Upper lobe of left lung (tissue), 6 donors: ENCODE measurements around the gene ARHGAP12. TPM values are rescaled to one million over a fixed set of nuclear protein-coding genes. Genes with fewer than 3 reads are reported as not detected.

Source experiments
- ATAC-seq, 2 donors: fragments of 200-7000 bp; cut with Tn5 transposase; one replicate each; pipeline ENCODE4 v1.9.1; 2022; ENCODE audit warnings: mild to moderate bottlenecking in 2 of 2, moderate library complexity in 2 of 2; ENCODE audit not compliant: low FRiP score in 2 of 2
- DNase-seq, 2 donors: peaks; one replicate each; pipeline ENCODE4 v3.0.0-alpha.2; 2019 to 2020
- H3K27ac ChIP-seq, 4 donors: fragments of 200-600 bp; sonication (generic); one replicate each; pipeline ENCODE4 v1.5.1; 2016 to 2019
- H3K27me3 ChIP-seq, 4 donors: fragments of 200-600 bp; sonication (generic); one replicate each; pipeline ENCODE4 v1.5.1; 2017 to 2019
- H3K36me3 ChIP-seq, 4 donors: fragments of 200-600 bp; sonication (generic); one replicate each; pipeline ENCODE4 v1.5.1; 2016 to 2019
- H3K4me1 ChIP-seq, 4 donors: fragments of 200-600 bp; sonication (generic); one replicate each; pipeline ENCODE4 v1.5.1; 2018 to 2019
- H3K4me3 ChIP-seq, 4 donors: fragments of 200-600 bp; sonication (generic); one replicate each; pipeline ENCODE4 v1.5.1; 2017 to 2019; ENCODE audit warnings: mild to moderate bottlenecking in 2 of 4, moderate library complexity in 1 of 4
- H3K9me3 ChIP-seq, 4 donors: fragments of 200-600 bp; sonication (generic); one replicate each; pipeline ENCODE4 v1.5.1; 2018 to 2019
- CTCF ChIP-seq, 6 experiments: fragments of 450-650 bp in 4 of 6; fragments of 200-600 bp in 2 of 6; sonication (generic) in 2 of 6; IDR thresholded peaks; one replicate each; pipeline ENCODE4 v1.5.1; 2016 to 2019; ENCODE audit warnings: antibody characterized with exemption in 6 of 6
- EP300 ChIP-seq, 4 donors: sonication (generic); formaldehyde crosslinking; IDR thresholded peaks; one replicate each; pipeline ENCODE4 v1.5.1; 2017; ENCODE audit warnings: antibody characterized with exemption in 4 of 4, control low read depth in 2 of 4
- POLR2A ChIP-seq, 4 donors: fragments of 450-650 bp; IDR thresholded peaks; one replicate each; pipeline ENCODE4 v1.5.1; 2016 to 2017; ENCODE audit warnings: antibody characterized with exemption in 4 of 4, mild to moderate bottlenecking in 2 of 4
- POLR2AphosphoS5 ChIP-seq, 2 donors: sonication (generic); formaldehyde crosslinking; IDR thresholded peaks; one replicate each; pipeline ENCODE4 v1.5.1; 2017; ENCODE audit warnings: antibody characterized with exemption in 2 of 2
- WGBS, 2 donors: methylation state at CpG; one replicate each; pipeline ENCODE4 v1.1.5; 2017 to 2018; 5-methylcytosine and 5-hydroxymethylcytosine counted together
- total RNA-seq, 6 donors: library from RNA; depleted of rRNA in 4 of 6; stranded (reverse); fragments of >200 nt in 4 of 6; gene quantifications; one replicate each; pipeline versions ENCODE4 v1.1.0 to v1.2.1, GENCODE V29; 2016 to 2021
- donor health status: DM: no; HTN: no; CAD: no; lungs with moderate emphysema.
- donor health status: DM: no; HTN: yes; CAD: no; lungs with severe emphysema.

Gene ARHGAP12
- 10 to 100 TPM; 16.8 to 63.2 (median 29.7) TPM for total RNA-seq

GRCh38 chr10:31928549-31929260 is at the start of gene ARHGAP12:
Gene ARHGAP12, minus strand, starts transcription at chr10:31928831. Its CDS starts 19,976 bp downstream, at chr10:31908855.
- peak; percentile 96 to 97 for ATAC-seq
- TF ChIP-seq POLR2AphosphoS5 (IDR thresholded peaks at IDR 0.05) (peak; percentile 92 to 99), POLR2A (IDR thresholded peaks at IDR 0.05) (peak in 3 of 4 donors; percentile 77 to 97 (median 91)), CTCF (IDR thresholded peaks at IDR 0.05) (peak in 2 of 6 experiments; percentile 22 to 27), EP300 (IDR thresholded peaks at IDR 0.05) (no peak)
- peak; percentile 91 to 100 for DNase-seq
- Histone ChIP-seq H3K4me3 (peak within 1 kb of the TSS; percentile 61 to 98 (median 89)), H3K36me3 (no peaks in the 10 kb centered on the region), H3K4me1 (peaks cover 14 to 31% (median 19%) of the 10 kb centered on the region in 4 donors), H3K27ac (peak within 1 kb of the TSS; percentile 96 to 99 (median 97)), H3K27me3 (no peaks in the 10 kb centered on the region), H3K9me3 (no peaks in the 10 kb centered on the region)
- 1% methylated on average over 35 to 84 of the region's 92 CpGs for WGBS, 2 donors

GRCh38 chr10:31978156-31978483 is 49.5 kb upstream of the ARHGAP12 start:
- ATAC-seq (no peak), DNase-seq (no peak)
- WGBS, 2 donors = 69 to 70% methylated on average over 2 of the region's 2 CpGs
- H3K27ac ChIP-seq = peak overlapping the region in 1 of 4 donors; percentile 53
- H3K36me3 ChIP-seq = no peaks in the 10 kb centered on the region
- H3K27me3 ChIP-seq = no peaks in the 10 kb centered on the region
- no peak overlapping the region for H3K4me3 ChIP-seq
- TF ChIP-seq CTCF (IDR thresholded peaks at IDR 0.05) (no peak), POLR2A (IDR thresholded peaks at IDR 0.05) (no peak), POLR2AphosphoS5 (IDR thresholded peaks at IDR 0.05) (no peak), EP300 (IDR thresholded peaks at IDR 0.05) (no peak)
- peaks cover 13 to 20% (median 15%) of the 10 kb centered on the region in 4 donors for H3K4me1 ChIP-seq
- H3K9me3 ChIP-seq = no peaks in the 10 kb centered on the region

GRCh38 chr10:31977440-31978155 is 49.0 kb upstream of the ARHGAP12 start:
- WGBS, 2 donors = 46 to 49% methylated on average over 5 of the region's 5 CpGs
- Histone ChIP-seq H3K27ac (peak overlapping the region in 3 of 4 donors; percentile 1 to 59 (median 53)), H3K4me3 (no peak overlapping the region), H3K4me1 (peaks cover 13 to 20% (median 15%) of the 10 kb centered on the region in 4 donors), H3K27me3 (no peaks in the 10 kb centered on the region), H3K9me3 (no peaks in the 10 kb centered on the region), H3K36me3 (no peaks in the 10 kb centered on the region)
- no peak for TF ChIP-seq CTCF (IDR thresholded peaks at IDR 0.05)
- no peak for TF ChIP-seq POLR2A (IDR thresholded peaks at IDR 0.05)
- TF ChIP-seq EP300 (IDR thresholded peaks at IDR 0.05) = peak in 1 of 4 donors; percentile 43
- TF ChIP-seq POLR2AphosphoS5 (IDR thresholded peaks at IDR 0.05) = peak in 1 of 2 donors; percentile 40
- DNase-seq = no peak
- peak; percentile 71 to 91 for ATAC-seq

GRCh38 chr10:31975157-31975765 is 46.6 kb upstream of the ARHGAP12 start:
- no peak for ATAC-seq
- Histone ChIP-seq H3K4me3 (no peak overlapping the region), H3K36me3 (no peaks in the 10 kb centered on the region), H3K27me3 (no peaks in the 10 kb centered on the region), H3K9me3 (no peaks in the 10 kb centered on the region), H3K27ac (no peak overlapping the region), H3K4me1 (peaks cover 13 to 20% (median 15%) of the 10 kb centered on the region in 4 donors)
- TF ChIP-seq POLR2AphosphoS5 (IDR thresholded peaks at IDR 0.05) = no peak
- TF ChIP-seq EP300 (IDR thresholded peaks at IDR 0.05) = no peak
- no peak for TF ChIP-seq CTCF (IDR thresholded peaks at IDR 0.05)
- no peak for TF ChIP-seq POLR2A (IDR thresholded peaks at IDR 0.05)
- WGBS, 2 donors = 91 to 92% methylated on average over 6 of the region's 6 CpGs
- DNase-seq = no peak
